SH-SY5Y (cell line): Measurements from ENCODE around the gene SPACA4.

Experiments
- GATA2 ChIP-seq: IDR thresholded peaks from 2 replicates; pipeline ENCODE4 v1.6.1; 2011; ENCODE audit warnings: mild to moderate bottlenecking, low read depth, low read length
- GATA3 ChIP-seq: IDR thresholded peaks from 2 replicates; pipeline ENCODE4 v1.6.1; 2011; ENCODE audit warnings: low read depth, mild to moderate bottlenecking, low read length, moderate library complexity

DNA sequence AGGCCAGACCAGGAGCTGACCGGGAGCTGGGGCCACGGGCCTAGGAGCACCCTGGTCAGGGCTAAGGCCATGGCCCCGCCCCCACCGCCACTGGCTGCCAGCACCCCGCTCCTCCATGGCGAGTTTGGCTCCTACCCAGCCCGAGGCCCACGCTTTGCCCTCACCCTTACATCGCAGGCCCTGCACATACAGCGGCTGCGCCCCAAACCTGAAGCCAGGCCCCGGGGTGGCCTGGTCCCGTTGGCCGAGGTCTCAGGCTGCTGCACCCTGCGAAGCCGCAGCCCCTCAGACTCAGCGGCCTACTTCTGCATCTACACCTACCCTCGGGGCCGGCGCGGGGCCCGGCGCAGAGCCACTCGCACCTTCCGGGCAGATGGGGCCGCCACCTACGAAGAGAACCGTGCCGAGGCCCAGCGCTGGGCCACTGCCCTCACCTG, 19.4 kb downstream of the SPACA4 start:
- TF ChIP-seq GATA2 (no peak), GATA3 (no peak)
